HCT116 (cell line): Measurements from ENCODE around the gene SEC11C. TPM values are rescaled to one million over a fixed set of nuclear protein-coding genes. Genes with fewer than 3 reads are reported as not detected.

ENCODE experiments used
- ATAC-seq: fragments of 200-7000 bp; cut with Tn5 transposase; 2 replicates; pipeline ENCODE4 v1.9.1; 2020; ENCODE audit warnings: mild to moderate bottlenecking, moderate library complexity
- BruUV-seq: library from RNA; stranded (reverse); fragments of 400-500 nt; replicated peaks from 2 replicates; lab custom pipeline; 2021; lab: Mats Ljungman, UMichigan
- CTCF ChIA-PET: fragments of 300-600 bp; sonication (Branson Sonifier 250); formaldehyde crosslinking; loops from one replicate; lab custom pipeline; 2021; ENCODE audit warnings: antibody characterized with exemption; lab: Charles Lee
- POLR2A ChIA-PET: fragments of 300-600, 350-600 bp; sonication (Branson Sonifier 250); formaldehyde crosslinking; loops from one replicate; lab custom pipeline; 2021; ENCODE audit warnings: antibody characterized with exemption; lab: Charles Lee
- RAD21 ChIA-PET, 2 experiments: fragments of 300-600 bp; sonication (Branson Sonifier 250); formaldehyde crosslinking; loops; one replicate each; lab custom pipeline; 2023; ENCODE audit warnings: low total read pairs in 2 of 2; ENCODE audit not compliant: uncharacterized antibody in 2 of 2, unreplicated experiment in 2 of 2, low non-redundant PET in 1 of 2; lab: Charles Lee
- DNase-seq: peaks from one replicate; pipeline ENCODE4 v3.0.0-alpha.2; 2010; ENCODE audit warnings: low read depth, low spot score
- H2AFZ ChIP-seq: fragments of 200-600 bp; shearing (Covaris generic), sonication (generic); 2 replicates; pipeline ENCODE4 v1.6.1; 2017; ENCODE audit warnings: low read depth, mixed run types, mixed read lengths, antibody characterized with exemption, low read length; ENCODE audit not compliant: poor library complexity, severe bottlenecking
- H3K27ac ChIP-seq: 2 replicates; pipeline ENCODE4 v1.5.1; 2012; ENCODE audit warnings: low read depth, low read length
- H3K27me3 ChIP-seq: fragments of 200-600 bp; sonication (generic); 2 replicates; pipeline ENCODE4 v1.6.1; 2016; ENCODE audit warnings: mixed run types, low read length, mixed read lengths; ENCODE audit not compliant: insufficient read depth
- H3K36me3 ChIP-seq, 2 experiments: fragments of 200-500 bp in 1 of 2; fragments of 200-600 bp in 1 of 2; sonication (Bioruptor generic) in 1 of 2; sonication (generic) in 1 of 2; 2 replicates each; pipeline versions ENCODE4 v1.5.1 to v1.6.1; 2014 to 2016; ENCODE audit warnings: low read length in 2 of 2, inconsistent platforms in 1 of 2, mixed read lengths in 1 of 2, mixed run types in 1 of 2; ENCODE audit not compliant: insufficient read depth in 2 of 2, control insufficient read depth in 1 of 2
- H3K4me1 ChIP-seq, 2 experiments: fragments of 200-600 bp in 1 of 2; sonication (generic) in 1 of 2; 2 replicates each; pipeline versions ENCODE4 v1.5.1 to v1.6.1; 2012 to 2017; ENCODE audit warnings: low read length in 2 of 2, inconsistent platforms in 1 of 2, mild to moderate bottlenecking in 1 of 2, mixed read lengths in 1 of 2, mixed run types in 1 of 2, moderate library complexity in 1 of 2; ENCODE audit not compliant: insufficient read depth in 2 of 2, control insufficient read depth in 1 of 2
- H3K4me2 ChIP-seq: fragments of 200-600 bp; sonication (generic); 2 replicates; pipeline ENCODE4 v1.6.1; 2017; ENCODE audit warnings: mixed run types, low read length, mixed read lengths
- H3K4me3 ChIP-seq, 2 experiments: fragments of 200-600 bp in 1 of 2; sonication (generic) in 1 of 2; replicated peaks in 1 of 2; 2 replicates each; pipeline ENCODE4 v1.5.1; 2011 to 2016; ENCODE audit warnings: low read length in 2 of 2, control low read depth in 1 of 2, low read depth in 1 of 2, mild to moderate bottlenecking in 1 of 2, mixed read lengths in 1 of 2, mixed run types in 1 of 2
- H3K79me2 ChIP-seq: fragments of 200-600 bp; sonication (generic); 2 replicates; pipeline ENCODE4 v1.6.1; 2017; ENCODE audit warnings: mild to moderate bottlenecking, mixed run types, low read length, moderate library complexity, mixed read lengths; ENCODE audit not compliant: insufficient read depth
- H3K9ac ChIP-seq: fragments of 200-600 bp; sonication (generic); 2 replicates; pipeline ENCODE4 v1.6.1; 2016; ENCODE audit warnings: low read length, mixed read lengths
- H3K9me2 ChIP-seq: fragments of 200-600 bp; sonication (generic), shearing (Covaris generic); 2 replicates; pipeline ENCODE4 v1.6.1; 2017; ENCODE audit warnings: mixed run types, mild to moderate bottlenecking, moderate library complexity; ENCODE audit not compliant: insufficient read depth
- H3K9me3 ChIP-seq, 2 experiments: fragments of 200-500 bp in 1 of 2; fragments of 200-600 bp in 1 of 2; sonication (Bioruptor generic) in 1 of 2; sonication (generic) in 1 of 2; 2 replicates each; pipeline ENCODE4 v1.6.1; 2014 to 2017; ENCODE audit warnings: low read length in 2 of 2, mixed read lengths in 2 of 2, inconsistent platforms in 1 of 2, low read depth in 1 of 2, mild to moderate bottlenecking in 1 of 2, mixed run types in 1 of 2, moderate library complexity in 1 of 2; ENCODE audit not compliant: control insufficient read depth in 1 of 2, insufficient read depth in 1 of 2
- H4K20me1 ChIP-seq: fragments of 200-600 bp; sonication (generic), shearing (Covaris generic); 2 replicates; pipeline ENCODE4 v1.6.1; 2017; ENCODE audit warnings: mixed run types, mild to moderate bottlenecking, moderate library complexity; ENCODE audit not compliant: insufficient read depth
- CBX3 ChIP-seq: IDR thresholded peaks from 2 replicates; pipeline ENCODE4 v1.6.1; 2012; ENCODE audit warnings: low read depth
- CEBPB ChIP-seq: IDR thresholded peaks from 2 replicates; pipeline ENCODE4 v1.6.1; 2012; ENCODE audit warnings: low read depth
- ELF1 ChIP-seq: IDR thresholded peaks from 2 replicates; pipeline ENCODE4 v1.6.1; 2012; ENCODE audit warnings: low read depth, borderline replicate concordance
- EZH2 ChIP-seq: fragments of 200-600 bp; sonication (generic); IDR thresholded peaks from 2 replicates; pipeline ENCODE4 v1.6.1; 2017; ENCODE audit warnings: antibody characterized with exemption, mixed run types
- EZH2phosphoT487 ChIP-seq: fragments of 200-600 bp; IDR thresholded peaks from 2 replicates; pipeline ENCODE4 v1.6.1; 2018; ENCODE audit warnings: antibody characterized with exemption, borderline replicate concordance
- RAD21 ChIP-seq: IDR thresholded peaks from 2 replicates; pipeline ENCODE4 v1.6.1; 2012; ENCODE audit warnings: low read depth, mild to moderate bottlenecking
- SIN3A ChIP-seq: IDR thresholded peaks from 2 replicates; pipeline ENCODE4 v1.6.1; 2012; ENCODE audit warnings: low read depth
- SP1 ChIP-seq: IDR thresholded peaks from 2 replicates; pipeline ENCODE4 v1.6.1; 2012; ENCODE audit warnings: low read depth
- intact Hi-C: fragments of 100-400 bp; cut with micrococcal nuclease; formaldehyde crosslinking; loops from 2 replicates; pipeline ENCODE4 v1.10.0; 2022
- total RNA-seq: library from RNA; stranded (reverse); gene quantifications from one replicate; pipeline ENCODE4 v1.2.1, GENCODE V29; 2021; ENCODE audit not compliant: unreplicated experiment
- TF ChIP-seq, protein P1 (sequence below), 3 experiments: fragments of 200-600 bp in 1 of 3; sonication (generic) in 1 of 3; IDR thresholded peaks in 2 of 3; conservative IDR thresholded peaks in 1 of 3; 2 replicates each; pipeline ENCODE4 v1.5.1; 2012 to 2017; ENCODE audit warnings: low read depth in 2 of 3, low read length in 2 of 3, antibody characterized with exemption in 1 of 3, borderline replicate concordance in 1 of 3, control low read depth in 1 of 3, mild to moderate bottlenecking in 1 of 3, mixed read lengths in 1 of 3, mixed run types in 1 of 3, moderate library complexity in 1 of 3; ENCODE audit not compliant: insufficient read depth in 1 of 3
- TF ChIP-seq, protein P2 (sequence below): IDR thresholded peaks from 2 replicates; pipeline ENCODE4 v1.6.1; 2012; ENCODE audit warnings: low read depth
- TF ChIP-seq, protein P3 (sequence below): IDR thresholded peaks from 2 replicates; pipeline ENCODE4 v1.6.1; 2012

SEC11C gene
- total RNA-seq, 1 experiment from 2014 or later, result 42.2 TPM

DNA sequence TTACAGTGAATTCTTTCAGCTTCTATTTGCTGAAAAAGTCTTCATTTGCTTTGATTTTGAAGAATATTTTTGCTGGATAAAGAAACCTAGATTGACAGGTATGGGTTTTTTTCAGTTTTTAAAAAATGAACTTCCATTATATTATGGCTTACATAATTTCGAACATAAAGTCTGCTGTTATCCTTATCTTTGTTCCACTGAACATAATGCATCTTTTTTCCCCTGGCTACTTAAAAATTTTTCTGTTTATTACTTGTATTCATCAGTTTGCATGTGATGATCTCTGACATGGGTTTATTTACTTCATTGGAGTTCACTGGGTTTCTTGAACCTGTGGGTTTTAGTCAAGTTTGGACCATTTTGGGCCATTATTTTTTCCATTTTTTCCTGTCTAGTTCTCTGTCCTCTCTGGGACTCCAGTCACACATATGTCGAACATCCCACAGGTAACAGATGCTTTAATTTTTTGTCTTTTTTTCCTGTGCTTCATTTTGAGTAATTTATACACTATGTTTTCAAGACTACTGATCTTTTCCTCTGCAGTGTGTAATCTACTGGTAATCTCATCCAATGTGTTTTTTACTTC is 33.1 kb downstream of the SEC11C start:
- CTCF ChIA-PET, result no interaction called here
- RAD21 ChIA-PET, result no interaction called here
- BruUV-seq, result no TSS peak
- Histone ChIP-seq H3K79me2 (no peaks in the 10 kb centered on the region), H2AFZ (no peak overlapping the region), H3K27ac (no peak overlapping the region), H3K9me2 (no peaks in the 10 kb centered on the region), H3K9ac (no peak overlapping the region), H3K4me1 (no peaks in the 10 kb centered on the region), H3K9me3 (peaks cover 5 to 14% of the 10 kb centered on the region in 2 experiments; a peak in 2 of 4 replicates), H4K20me1 (no peaks in the 10 kb centered on the region), H3K4me2 (no peak overlapping the region), H3K27me3 (no peaks in the 10 kb centered on the region), H3K4me3 (no peak overlapping the region), H3K36me3 (no peaks in the 10 kb centered on the region)
- POLR2A ChIA-PET, result no interaction called here
- no peak for TF ChIP-seq CEBPB
- TF ChIP-seq, protein P1, sequence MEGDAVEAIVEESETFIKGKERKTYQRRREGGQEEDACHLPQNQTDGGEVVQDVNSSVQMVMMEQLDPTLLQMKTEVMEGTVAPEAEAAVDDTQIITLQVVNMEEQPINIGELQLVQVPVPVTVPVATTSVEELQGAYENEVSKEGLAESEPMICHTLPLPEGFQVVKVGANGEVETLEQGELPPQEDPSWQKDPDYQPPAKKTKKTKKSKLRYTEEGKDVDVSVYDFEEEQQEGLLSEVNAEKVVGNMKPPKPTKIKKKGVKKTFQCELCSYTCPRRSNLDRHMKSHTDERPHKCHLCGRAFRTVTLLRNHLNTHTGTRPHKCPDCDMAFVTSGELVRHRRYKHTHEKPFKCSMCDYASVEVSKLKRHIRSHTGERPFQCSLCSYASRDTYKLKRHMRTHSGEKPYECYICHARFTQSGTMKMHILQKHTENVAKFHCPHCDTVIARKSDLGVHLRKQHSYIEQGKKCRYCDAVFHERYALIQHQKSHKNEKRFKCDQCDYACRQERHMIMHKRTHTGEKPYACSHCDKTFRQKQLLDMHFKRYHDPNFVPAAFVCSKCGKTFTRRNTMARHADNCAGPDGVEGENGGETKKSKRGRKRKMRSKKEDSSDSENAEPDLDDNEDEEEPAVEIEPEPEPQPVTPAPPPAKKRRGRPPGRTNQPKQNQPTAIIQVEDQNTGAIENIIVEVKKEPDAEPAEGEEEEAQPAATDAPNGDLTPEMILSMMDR (IDR thresholded peaks at IDR 0.05 in 2 of 3, conservative IDR thresholded peaks at IDR 0.05 in 1 of 3; ENCODE audit: borderline replicate concordance in 1 of 3, insufficient read depth in 1 of 3, low read depth in 2 of 3, low read length in 2 of 3), result no peak
- no peak for TF ChIP-seq ELF1
- no peak for TF ChIP-seq EZH2
- no peak for TF ChIP-seq SIN3A
- TF ChIP-seq, protein P2, sequence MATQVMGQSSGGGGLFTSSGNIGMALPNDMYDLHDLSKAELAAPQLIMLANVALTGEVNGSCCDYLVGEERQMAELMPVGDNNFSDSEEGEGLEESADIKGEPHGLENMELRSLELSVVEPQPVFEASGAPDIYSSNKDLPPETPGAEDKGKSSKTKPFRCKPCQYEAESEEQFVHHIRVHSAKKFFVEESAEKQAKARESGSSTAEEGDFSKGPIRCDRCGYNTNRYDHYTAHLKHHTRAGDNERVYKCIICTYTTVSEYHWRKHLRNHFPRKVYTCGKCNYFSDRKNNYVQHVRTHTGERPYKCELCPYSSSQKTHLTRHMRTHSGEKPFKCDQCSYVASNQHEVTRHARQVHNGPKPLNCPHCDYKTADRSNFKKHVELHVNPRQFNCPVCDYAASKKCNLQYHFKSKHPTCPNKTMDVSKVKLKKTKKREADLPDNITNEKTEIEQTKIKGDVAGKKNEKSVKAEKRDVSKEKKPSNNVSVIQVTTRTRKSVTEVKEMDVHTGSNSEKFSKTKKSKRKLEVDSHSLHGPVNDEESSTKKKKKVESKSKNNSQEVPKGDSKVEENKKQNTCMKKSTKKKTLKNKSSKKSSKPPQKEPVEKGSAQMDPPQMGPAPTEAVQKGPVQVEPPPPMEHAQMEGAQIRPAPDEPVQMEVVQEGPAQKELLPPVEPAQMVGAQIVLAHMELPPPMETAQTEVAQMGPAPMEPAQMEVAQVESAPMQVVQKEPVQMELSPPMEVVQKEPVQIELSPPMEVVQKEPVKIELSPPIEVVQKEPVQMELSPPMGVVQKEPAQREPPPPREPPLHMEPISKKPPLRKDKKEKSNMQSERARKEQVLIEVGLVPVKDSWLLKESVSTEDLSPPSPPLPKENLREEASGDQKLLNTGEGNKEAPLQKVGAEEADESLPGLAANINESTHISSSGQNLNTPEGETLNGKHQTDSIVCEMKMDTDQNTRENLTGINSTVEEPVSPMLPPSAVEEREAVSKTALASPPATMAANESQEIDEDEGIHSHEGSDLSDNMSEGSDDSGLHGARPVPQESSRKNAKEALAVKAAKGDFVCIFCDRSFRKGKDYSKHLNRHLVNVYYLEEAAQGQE, result no peak
- no peak for TF ChIP-seq SP1
- TF ChIP-seq RAD21, result no peak
- TF ChIP-seq CBX3, result no peak
- TF ChIP-seq EZH2phosphoT487, result no peak
- TF ChIP-seq, protein P3, sequence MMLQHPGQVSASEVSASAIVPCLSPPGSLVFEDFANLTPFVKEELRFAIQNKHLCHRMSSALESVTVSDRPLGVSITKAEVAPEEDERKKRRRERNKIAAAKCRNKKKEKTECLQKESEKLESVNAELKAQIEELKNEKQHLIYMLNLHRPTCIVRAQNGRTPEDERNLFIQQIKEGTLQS, result no peak
- DNase-seq, result no peak
- intact Hi-C loops, result no loop called here
- no peak for ATAC-seq
